A673 (cell line): Measurements from ENCODE around the gene LYPD5. TPM values are rescaled to one million over a fixed set of nuclear protein-coding genes. Genes with fewer than 3 reads are reported as not detected.
A peak's percentile ranks its signal among the peaks of the same experiment; 100 is the strongest.
"Not testable (repeated sequence)": the region's sequence is repeated elsewhere in the genome, so short reads cannot be mapped to it uniquely, and the experiment has no call there.

ENCODE experiments used
- BruUV-seq: library from RNA; stranded (reverse); fragments of 400-500 nt; replicated peaks from 2 replicates; lab custom pipeline; 2021; lab: Mats Ljungman, UMichigan
- CTCF ChIA-PET: fragments of 300-600 bp; sonication (Branson Sonifier 250); formaldehyde crosslinking; loops from one replicate; lab custom pipeline; 2022; ENCODE audit warnings: antibody characterized with exemption; lab: Charles Lee
- POLR2A ChIA-PET: fragments of 300-600 bp; sonication (Branson Sonifier 250); formaldehyde crosslinking; loops from one replicate; lab custom pipeline; 2022; ENCODE audit warnings: antibody characterized with exemption; ENCODE audit not compliant: low non-redundant PET; lab: Charles Lee
- DNase-seq: peaks from one replicate; pipeline ENCODE4 v3.0.0-alpha.2; 2015; ENCODE audit warnings: low spot score
- H3K27ac ChIP-seq: fragments of 200-600 bp; sonication (generic); 2 replicates; pipeline ENCODE4 v1.5.1; 2016; ENCODE audit warnings: mixed run types, low read depth, mild to moderate bottlenecking, mixed read lengths, antibody characterized with exemption, low read length; ENCODE audit not compliant: poor library complexity, severe bottlenecking
- H3K27me3 ChIP-seq: fragments of 200-600 bp; sonication (generic); replicated peaks from 2 replicates; pipeline ENCODE4 v1.6.1; 2017; ENCODE audit warnings: mixed run types, low read depth, mild to moderate bottlenecking, mixed read lengths, antibody characterized with exemption, low read length; ENCODE audit not compliant: insufficient read depth, poor library complexity
- H3K36me3 ChIP-seq: fragments of 200-600 bp; sonication (generic); 2 replicates; pipeline ENCODE4 v1.6.1; 2016; ENCODE audit warnings: mixed run types, mild to moderate bottlenecking, mixed read lengths, antibody characterized with exemption, low read length; ENCODE audit not compliant: insufficient read depth, poor library complexity, severe bottlenecking
- H3K4me1 ChIP-seq: fragments of 200-600 bp; sonication (generic); 2 replicates; pipeline ENCODE4 v1.6.1; 2017; ENCODE audit warnings: mixed run types, mild to moderate bottlenecking, mixed read lengths, antibody characterized with exemption, low read length; ENCODE audit not compliant: insufficient read depth, poor library complexity, severe bottlenecking
- H3K4me3 ChIP-seq: fragments of 200-600 bp; sonication (generic); 2 replicates; pipeline ENCODE4 v1.5.1; 2016; ENCODE audit warnings: low read depth, mixed run types, mild to moderate bottlenecking, mixed read lengths, low read length; ENCODE audit not compliant: poor library complexity, severe bottlenecking
- H3K9me3 ChIP-seq: fragments of 200-600 bp; sonication (generic); 2 replicates; pipeline ENCODE4 v1.6.1; 2016; ENCODE audit warnings: mixed run types, low read depth, mild to moderate bottlenecking, mixed read lengths, antibody characterized with exemption, low read length; ENCODE audit not compliant: poor library complexity, severe bottlenecking
- CTCF ChIP-seq: fragments of 300-800, 200-600 bp; sonication (generic); conservative IDR thresholded peaks from 2 replicates; pipeline ENCODE4 v1.5.1; 2017; ENCODE audit warnings: low read depth, mild to moderate bottlenecking, antibody characterized with exemption, low read length, moderate library complexity, mixed read lengths
- EZH2 ChIP-seq: fragments of 200-600 bp; sonication (generic); IDR thresholded peaks from 2 replicates; pipeline ENCODE4 v1.6.1; 2017; ENCODE audit warnings: borderline replicate concordance, low read depth, mild to moderate bottlenecking, mixed read lengths, antibody characterized with exemption, low read length; ENCODE audit not compliant: poor library complexity, severe bottlenecking
- intact Hi-C: fragments of 100-400 bp; cut with micrococcal nuclease; formaldehyde crosslinking; loops from one replicate; pipeline ENCODE4 v1.10.0; 2022; ENCODE audit not compliant: unreplicated experiment
- total RNA-seq: library from RNA; stranded (reverse); gene quantifications from 2 replicates; pipeline ENCODE4 v1.2.3, GENCODE V29; 2021

Gene LYPD5
- total RNA-seq, 1 experiment from 2014 or later: not detected

- DNase-seq: peak; percentile 89
- Histone ChIP-seq H3K4me1 (peaks cover 5% of the 10 kb centered on the region), H3K27ac (peak within 1 kb of the TSS; percentile 60), H3K36me3 (peaks cover 13% of the 10 kb centered on the region), H3K9me3 (no peaks in the 10 kb centered on the region), H3K27me3 (peaks cover 1% of the 10 kb centered on the region), H3K4me3 (peak within 1 kb of the TSS; percentile 64)
- ChIA-PET CTCF (no interaction called here), POLR2A (no interaction called here)
- TF ChIP-seq EZH2: no peak
- intact Hi-C loops: no loop called here
- BruUV-seq: no TSS peak
Observed at GRCh38 chr19:43826787-43827754, 24.8 kb upstream of the LYPD5 start, which contains the start of gene ZNF283. Gene ZNF283 (plus strand): TSS chr19:43827321. CDS start chr19:43833505, 6,184 bp downstream.

GRCh38 chr19:43824572-43824971 is 22.3 kb upstream of the LYPD5 start:
- POLR2A ChIA-PET: interaction anchor here (0.9 kb wide), 1 partner anchor 107 kb away, joined by 3 read pairs; no protein-coding TSS in a partner anchor
- DNase-seq, H3K36me3 ChIP-seq, BruUV-seq, CTCF ChIA-PET, H3K4me1 ChIP-seq, H3K4me3 ChIP-seq, H3K9me3 ChIP-seq, intact Hi-C loops, H3K27ac ChIP-seq: not testable (repeated sequence)
- H3K27me3 ChIP-seq: peaks cover 20% of the 10 kb centered on the region

GRCh38 chr19:43823856-43824255 is 21.6 kb upstream of the LYPD5 start:
- H3K27me3 ChIP-seq: peaks cover 20% of the 10 kb centered on the region
- not testable (repeated sequence) for H3K9me3 ChIP-seq

GRCh38 chr19:43820884-43821215 is 18.6 kb upstream of the LYPD5 start:
- ChIA-PET CTCF (no interaction called here), POLR2A (no interaction called here)
- H3K27ac ChIP-seq: no peak overlapping the region
- no peaks in the 10 kb centered on the region for H3K36me3 ChIP-seq
- no peaks in the 10 kb centered on the region for H3K9me3 ChIP-seq
- intact Hi-C loops: no loop called here
- no peak overlapping the region for H3K4me3 ChIP-seq
- peaks cover 20% of the 10 kb centered on the region for H3K27me3 ChIP-seq
- BruUV-seq: no TSS peak
- no peak for TF ChIP-seq CTCF
- H3K4me1 ChIP-seq: no peaks in the 10 kb centered on the region
- DNase-seq: no peak

More at GRCh38 chr19:43823856-43824255, 21.6 kb upstream of the LYPD5 start:
- CTCF ChIA-PET, POLR2A ChIA-PET, BruUV-seq, intact Hi-C loops, DNase-seq, H3K4me3 ChIP-seq, H3K36me3 ChIP-seq, H3K4me1 ChIP-seq, H3K27ac ChIP-seq: not testable (repeated sequence)
